GM20000 (cell line): ENCODE data around the gene CLCA2.

ENCODE experiments used
- DNase-seq: peaks from one replicate; pipeline ENCODE4 v3.0.0; 2012; ENCODE audit warnings: low spot score
- TF ChIP-seq, protein P1 (sequence below): IDR thresholded peaks from 2 replicates; pipeline ENCODE4 v1.5.1; 2012; ENCODE audit warnings: mild to moderate bottlenecking, control low read depth; ENCODE audit errors: extremely low read depth, missing control alignments

CLCA2 gene

DNA sequence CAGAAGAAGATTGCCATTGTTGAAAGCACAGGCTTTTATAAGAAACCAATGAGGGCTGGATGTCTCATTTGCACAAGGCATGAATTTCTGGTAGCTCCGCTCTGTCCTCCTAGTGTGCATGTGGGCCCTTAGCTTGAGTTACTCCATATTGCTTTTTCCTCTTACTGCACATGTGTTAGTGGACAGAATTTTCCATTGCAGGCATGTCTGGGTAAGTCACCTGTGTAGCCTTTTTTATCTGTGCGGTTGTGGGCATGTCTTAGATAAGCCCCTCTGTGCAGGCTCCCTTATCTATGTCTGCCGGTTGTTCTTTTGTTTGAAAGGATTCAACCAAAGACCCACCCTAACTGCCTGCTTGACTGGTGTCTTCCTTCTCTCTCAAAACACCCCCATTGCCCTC, 37.5 kb downstream of the CLCA2 start:
- DNase-seq = no peak
- TF ChIP-seq, protein P1, sequence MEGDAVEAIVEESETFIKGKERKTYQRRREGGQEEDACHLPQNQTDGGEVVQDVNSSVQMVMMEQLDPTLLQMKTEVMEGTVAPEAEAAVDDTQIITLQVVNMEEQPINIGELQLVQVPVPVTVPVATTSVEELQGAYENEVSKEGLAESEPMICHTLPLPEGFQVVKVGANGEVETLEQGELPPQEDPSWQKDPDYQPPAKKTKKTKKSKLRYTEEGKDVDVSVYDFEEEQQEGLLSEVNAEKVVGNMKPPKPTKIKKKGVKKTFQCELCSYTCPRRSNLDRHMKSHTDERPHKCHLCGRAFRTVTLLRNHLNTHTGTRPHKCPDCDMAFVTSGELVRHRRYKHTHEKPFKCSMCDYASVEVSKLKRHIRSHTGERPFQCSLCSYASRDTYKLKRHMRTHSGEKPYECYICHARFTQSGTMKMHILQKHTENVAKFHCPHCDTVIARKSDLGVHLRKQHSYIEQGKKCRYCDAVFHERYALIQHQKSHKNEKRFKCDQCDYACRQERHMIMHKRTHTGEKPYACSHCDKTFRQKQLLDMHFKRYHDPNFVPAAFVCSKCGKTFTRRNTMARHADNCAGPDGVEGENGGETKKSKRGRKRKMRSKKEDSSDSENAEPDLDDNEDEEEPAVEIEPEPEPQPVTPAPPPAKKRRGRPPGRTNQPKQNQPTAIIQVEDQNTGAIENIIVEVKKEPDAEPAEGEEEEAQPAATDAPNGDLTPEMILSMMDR = no peak

DNA sequence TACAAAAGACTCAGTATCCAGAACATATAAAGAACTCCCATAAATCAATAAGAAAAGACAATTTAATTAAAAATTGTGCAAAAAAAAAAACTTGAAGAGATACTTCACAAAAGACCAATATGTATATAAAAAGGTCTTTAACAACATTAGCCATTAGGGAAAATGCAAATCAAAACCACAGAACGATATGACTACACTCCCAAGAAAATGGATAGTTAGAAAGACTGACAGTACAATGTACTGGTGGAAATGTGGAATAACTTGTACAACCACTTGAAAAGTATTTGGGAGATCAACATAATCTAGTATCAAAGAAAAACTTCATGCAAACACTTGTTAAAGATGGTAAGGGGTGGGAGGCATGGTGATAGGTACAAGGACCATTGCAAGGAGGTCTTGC, 40.8 kb downstream of the CLCA2 start:
- DNase-seq = no peak

DNA sequence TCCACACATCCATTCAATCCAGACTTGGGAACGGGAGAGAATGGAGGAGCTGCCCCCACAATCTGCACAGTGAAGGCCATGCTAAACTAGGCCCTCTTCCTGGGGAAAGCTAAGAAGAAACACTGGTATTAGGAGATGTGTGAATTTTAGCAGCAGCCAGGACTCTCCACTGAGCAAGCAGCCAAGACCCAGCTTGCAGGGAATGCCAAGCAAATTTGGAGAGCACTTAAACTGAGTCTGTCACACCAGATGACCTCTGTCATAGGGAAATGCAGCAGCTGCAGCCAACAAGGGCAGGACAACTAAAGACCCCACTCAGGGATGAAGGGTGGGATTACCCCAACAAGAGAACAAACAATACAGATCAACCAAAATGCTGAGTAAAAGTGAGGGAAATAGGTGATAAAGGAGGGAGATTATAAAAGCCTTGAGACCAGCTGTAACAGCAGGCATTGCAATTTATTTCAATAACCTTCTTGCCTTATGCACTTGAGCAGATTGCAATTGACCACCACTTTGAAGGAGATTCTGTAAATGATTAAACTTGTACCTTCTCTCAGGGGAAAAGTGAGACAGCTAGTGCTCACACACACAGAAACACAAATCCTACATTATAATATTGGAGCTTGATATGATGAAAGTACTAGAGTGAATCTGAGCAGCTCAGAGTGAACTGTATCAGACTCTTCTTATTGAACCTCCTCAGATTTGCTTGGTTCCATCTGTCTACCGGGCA, 42.3 kb downstream of the CLCA2 start:
- TF ChIP-seq, protein P1 = no peak
- no peak for DNase-seq

More for the DNA sequence above, 40.8 kb downstream of the CLCA2 start:
- TF ChIP-seq, protein P1 = no peak

DNA sequence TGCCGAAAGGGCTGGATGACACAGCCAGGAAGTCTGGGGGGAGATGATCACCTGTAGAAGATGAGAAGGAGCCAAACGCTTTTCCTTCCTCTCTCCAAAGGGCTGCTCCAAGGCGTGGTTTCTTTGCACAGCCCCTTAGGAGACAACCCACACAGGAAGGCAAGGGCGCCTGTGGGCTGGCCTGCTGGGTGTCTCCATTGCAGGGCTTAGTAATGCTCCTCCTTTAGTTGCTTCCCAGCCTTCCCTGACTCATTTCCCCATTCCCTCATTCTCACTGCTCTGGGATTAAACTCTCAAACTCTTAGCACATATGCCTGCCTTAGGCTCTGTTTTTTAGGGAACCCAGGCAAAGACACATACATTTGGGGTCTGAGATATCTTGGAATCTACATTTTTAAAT, 43.0 kb downstream of the CLCA2 start:
- TF ChIP-seq, protein P1 = no peak
- no peak for DNase-seq

DNA sequence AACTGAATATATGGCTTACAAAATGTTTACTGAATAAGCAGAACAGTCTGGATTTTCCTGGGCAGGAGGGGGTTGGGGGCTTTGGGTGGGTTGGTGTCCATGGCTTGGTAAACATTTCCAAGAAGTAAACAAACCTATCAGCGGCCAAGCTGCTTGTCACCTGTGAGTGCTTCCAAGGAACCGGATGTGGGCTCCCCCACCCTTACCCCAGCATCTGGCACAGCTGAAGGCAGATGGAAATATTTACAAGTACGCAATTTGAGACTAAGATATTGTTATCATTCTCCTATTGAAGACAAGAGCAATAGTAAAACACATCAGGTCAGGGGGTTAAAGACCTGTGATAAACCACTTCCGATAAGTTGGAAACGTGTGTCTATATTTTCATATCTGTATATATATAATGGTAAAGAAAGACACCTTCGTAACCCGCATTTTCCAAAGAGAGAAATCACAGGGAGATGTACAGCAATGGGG, 44.6 kb downstream of the CLCA2 start, which contains the start of gene CLCA1:
Gene CLCA1, plus strand, starts transcription at position 427 of the 477 bp plus-strand sequence. Its CDS starts 45 bp downstream, at position 472.
- TF ChIP-seq, protein P1 = no peak
- DNase-seq = no peak

DNA sequence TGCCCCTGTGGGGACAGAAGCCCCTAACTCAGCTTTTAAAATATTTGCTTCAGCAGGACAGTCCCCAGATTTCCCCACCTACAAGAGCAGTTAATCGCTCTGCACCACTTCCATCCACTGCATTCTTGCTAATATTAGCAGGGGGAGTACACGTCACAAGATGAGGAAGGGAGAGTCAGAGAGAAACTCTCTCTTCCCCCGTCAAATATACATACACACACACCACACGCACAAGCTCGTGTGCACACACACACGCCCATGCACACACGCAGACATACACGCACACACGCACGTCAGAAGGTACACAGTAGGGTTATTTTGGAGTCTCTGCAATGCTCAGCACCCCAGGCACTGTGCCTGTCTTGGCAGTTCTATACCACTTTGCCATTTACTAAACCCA, 46.9 kb downstream of the CLCA2 start:
- peak; percentile 32 for DNase-seq

DNA sequence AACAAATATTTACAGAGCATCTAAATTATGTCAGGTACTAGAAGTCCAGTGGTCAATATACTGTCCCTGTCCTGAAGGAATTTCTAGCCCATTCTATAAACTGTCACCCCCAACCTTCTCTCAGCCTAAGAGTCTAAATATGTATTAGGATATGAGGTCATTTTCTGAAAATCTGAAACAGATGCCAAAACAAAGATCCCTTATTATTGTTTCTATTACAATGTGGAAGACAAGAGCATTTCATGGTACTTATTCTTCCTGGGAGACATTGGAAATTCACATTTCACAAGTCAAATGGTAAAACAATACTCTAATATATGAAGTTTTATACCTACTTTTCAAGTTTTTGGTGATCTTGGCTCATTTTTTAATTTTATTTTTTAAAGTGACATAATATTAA, 47.3 kb downstream of the CLCA2 start:
- DNase-seq = no peak
- TF ChIP-seq, protein P1 = no peak

More for the DNA sequence above, 46.9 kb downstream of the CLCA2 start:
- TF ChIP-seq, protein P1 = no peak
